Limb (tissue), 2 donors: ENCODE data around the gene SPRTN.
A peak's percentile ranks its signal among the peaks of the same experiment; 100 is the strongest.
"Not testable (repeated sequence)": the region's sequence is repeated elsewhere in the genome, so short reads cannot be mapped to it uniquely, and the experiment has no call there.

ENCODE experiments used
- DNase-seq, 2 donors: peaks; one replicate each; pipeline ENCODE4 v3.0.0-alpha.2; 2016; ENCODE audit errors: extremely low spot score in 2 of 2

The SPRTN gene

GRCh38 chr1:231335663-231336602 is 2.2 kb upstream of the SPRTN start:
- no peak for DNase-seq

GRCh38 chr1:231337043-231337471 is 1.0 kb upstream of the SPRTN start:
- no peak for DNase-seq

- peak; percentile 99 for DNase-seq
These were observed 422 bp upstream of the SPRTN start, which contains the start of gene EXOC8 for GRCh38 chr1:231337472-231338269. Gene EXOC8, minus strand, starts transcription at chr1:231337852. Its CDS starts 107 bp downstream, at chr1:231337745.

- no peak for DNase-seq
These were observed 2.4 kb downstream of the SPRTN start for GRCh38 chr1:231340328-231341013.

GRCh38 chr1:231347961-231348360 is 9.9 kb downstream of the SPRTN start:
- no peak for DNase-seq

- no peak for DNase-seq
These were observed 10.3 kb downstream of the SPRTN start for GRCh38 chr1:231348442-231348841.

GRCh38 chr1:231348856-231349255 is 10.8 kb downstream of the SPRTN start:
- DNase-seq = not testable (repeated sequence)

- DNase-seq = no peak
These were observed 13.7 kb downstream of the SPRTN start for GRCh38 chr1:231351816-231352215.

- DNase-seq = no peak
These were observed 15.0 kb downstream of the SPRTN start for GRCh38 chr1:231353086-231353485.

GRCh38 chr1:231354330-231355020 is 16.4 kb downstream of the SPRTN start:
- no peak for DNase-seq

GRCh38 chr1:231355171-231355570 is 17.1 kb downstream of the SPRTN start:
- no peak for DNase-seq

- no peak for DNase-seq
These were observed 19.2 kb downstream of the SPRTN start for GRCh38 chr1:231357187-231357772.

GRCh38 chr1:231357831-231358354 is 19.8 kb downstream of the SPRTN start:
- peak; percentile 42 to 86 for DNase-seq

GRCh38 chr1:231359113-231359512 is 21.0 kb downstream of the SPRTN start:
- no peak for DNase-seq

- DNase-seq = no peak
These were observed 24.2 kb downstream of the SPRTN start for GRCh38 chr1:231362325-231362724.

- DNase-seq = no peak
These were observed 25.5 kb downstream of the SPRTN start for GRCh38 chr1:231363624-231364023.

GRCh38 chr1:231364192-231364591 is 26.1 kb downstream of the SPRTN start:
- no peak for DNase-seq

- no peak for DNase-seq
These were observed 31.2 kb downstream of the SPRTN start for GRCh38 chr1:231369282-231369681.

GRCh38 chr1:231372501-231372900 is 34.4 kb downstream of the SPRTN start:
- DNase-seq = no peak

GRCh38 chr1:231374394-231374793 is 36.3 kb downstream of the SPRTN start:
- no peak for DNase-seq
